IgD-negative memory B cell (primary cell): Measurements from ENCODE around the gene MARCKS. TPM values are rescaled to one million over a fixed set of nuclear protein-coding genes. Genes with fewer than 3 reads are reported as not detected.

Source experiments
- H3K27ac Mint-ChIP-seq, 3 donors: one replicate each; pipeline ENCODE4 v1.8.0; 2020 to 2022; ENCODE audit warnings: mild to moderate bottlenecking in 3 of 3, mixed read lengths in 3 of 3, moderate library complexity in 1 of 3
- H3K27me3 Mint-ChIP-seq: one replicate; pipeline ENCODE4 v1.8.0; 2021; ENCODE audit warnings: mixed read lengths
- H3K36me3 Mint-ChIP-seq: one replicate; pipeline ENCODE4 v1.8.0; 2020; ENCODE audit warnings: mild to moderate bottlenecking, mixed read lengths
- H3K4me1 Mint-ChIP-seq, 3 donors: one replicate each; pipeline ENCODE4 v1.8.0; 2020 to 2022; ENCODE audit warnings: mixed read lengths in 3 of 3, mild to moderate bottlenecking in 1 of 3
- H3K4me3 Mint-ChIP-seq, 4 donors: one replicate each; pipeline ENCODE4 v1.8.0; 2020 to 2022; ENCODE audit warnings: mild to moderate bottlenecking in 4 of 4, mixed read lengths in 4 of 4, moderate library complexity in 3 of 4
- H3K9me3 Mint-ChIP-seq, 3 donors: one replicate each; pipeline ENCODE4 v1.8.0; 2020 to 2021; ENCODE audit warnings: mixed read lengths in 3 of 3, mild to moderate bottlenecking in 1 of 3
- polyA plus RNA-seq: library from polyadenylated mRNA; unstranded; fragments of 300-500 nt; fragmentation: Illumina TruSeq; gene quantifications from one replicate; pipeline ENCODE4 v1.2.3, GENCODE V29; 2021

The MARCKS gene
- polyA plus RNA-seq, 1 donor from 2014 or later, result 17.7 TPM

DNA sequence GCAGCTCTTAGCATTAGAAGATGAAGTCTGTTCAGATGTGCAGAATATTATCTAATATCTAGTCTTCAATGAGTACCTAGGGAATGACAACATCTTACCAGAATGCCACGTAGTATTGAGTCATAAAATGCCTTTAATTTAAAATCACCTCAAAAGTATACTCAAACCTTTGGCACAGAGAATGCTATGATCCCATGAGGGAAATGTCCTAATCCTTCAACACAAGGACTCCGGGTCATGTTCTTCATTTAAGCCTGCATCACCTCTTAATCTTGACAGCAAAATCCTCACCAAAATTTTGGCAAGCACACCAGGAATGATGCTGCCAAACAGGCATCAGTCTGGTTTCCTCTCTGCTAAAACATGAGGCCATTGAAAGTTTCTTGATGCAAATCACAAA is 23.6 kb upstream of the MARCKS start:
- no peak overlapping the region for H3K27ac Mint-ChIP-seq
- no peak overlapping the region for H3K4me3 Mint-ChIP-seq
- H3K27me3 Mint-ChIP-seq, result no peaks in the 10 kb centered on the region
- no peaks in the 10 kb centered on the region for H3K9me3 Mint-ChIP-seq
- H3K36me3 Mint-ChIP-seq, result no peaks in the 10 kb centered on the region
- H3K4me1 Mint-ChIP-seq, result peaks cover 2 to 6% (median 4%) of the 10 kb centered on the region in 3 donors

DNA sequence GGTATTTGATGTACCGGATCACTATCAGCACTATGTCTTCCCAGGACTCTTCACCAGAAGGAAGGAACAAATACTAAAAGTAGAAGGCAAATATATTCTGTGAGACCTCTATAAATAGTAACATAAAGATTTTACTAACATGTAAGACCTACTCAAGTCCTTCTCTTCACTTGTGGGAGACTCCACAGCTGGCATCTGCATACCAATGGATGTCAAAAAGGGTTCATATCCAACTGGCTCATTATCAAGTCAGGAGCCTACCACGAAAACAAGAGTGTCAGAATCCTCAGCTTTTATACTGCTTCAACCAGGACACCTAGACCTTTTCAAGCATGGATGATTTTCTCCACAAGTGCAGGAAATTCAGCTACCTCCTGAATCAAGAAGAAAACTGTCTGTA is 20.0 kb upstream of the MARCKS start:
- H3K27me3 Mint-ChIP-seq, result no peaks in the 10 kb centered on the region
- peaks cover 2 to 6% (median 4%) of the 10 kb centered on the region in 3 donors for H3K4me1 Mint-ChIP-seq
- H3K9me3 Mint-ChIP-seq, result no peaks in the 10 kb centered on the region
- no peak overlapping the region for H3K27ac Mint-ChIP-seq
- no peak overlapping the region for H3K4me3 Mint-ChIP-seq
- no peaks in the 10 kb centered on the region for H3K36me3 Mint-ChIP-seq

DNA sequence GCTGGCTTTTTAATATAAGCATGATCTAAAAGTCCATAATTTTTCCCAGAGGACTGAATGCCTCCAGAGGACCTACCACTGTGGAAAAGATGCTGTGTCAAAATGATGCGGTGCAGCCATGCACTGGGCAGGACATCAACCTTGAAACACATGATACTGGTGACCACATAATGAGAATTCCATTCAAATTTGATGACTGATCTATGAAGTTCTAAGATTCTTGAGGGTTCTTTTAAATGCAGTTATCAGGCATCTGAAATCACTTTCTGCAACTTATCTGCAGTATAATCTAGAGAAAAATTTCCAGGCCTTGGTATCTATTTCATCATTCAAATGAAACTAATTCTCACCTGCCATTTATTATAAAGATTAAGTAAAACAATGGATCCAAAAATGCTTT is 15.0 kb upstream of the MARCKS start:
- Mint-ChIP-seq H3K4me1 (peaks cover 0 to 2% (median 0%) of the 10 kb centered on the region in 3 donors), H3K36me3 (no peaks in the 10 kb centered on the region), H3K9me3 (no peaks in the 10 kb centered on the region), H3K27me3 (peaks cover 1% of the 10 kb centered on the region), H3K27ac (no peak overlapping the region), H3K4me3 (no peak overlapping the region)

DNA sequence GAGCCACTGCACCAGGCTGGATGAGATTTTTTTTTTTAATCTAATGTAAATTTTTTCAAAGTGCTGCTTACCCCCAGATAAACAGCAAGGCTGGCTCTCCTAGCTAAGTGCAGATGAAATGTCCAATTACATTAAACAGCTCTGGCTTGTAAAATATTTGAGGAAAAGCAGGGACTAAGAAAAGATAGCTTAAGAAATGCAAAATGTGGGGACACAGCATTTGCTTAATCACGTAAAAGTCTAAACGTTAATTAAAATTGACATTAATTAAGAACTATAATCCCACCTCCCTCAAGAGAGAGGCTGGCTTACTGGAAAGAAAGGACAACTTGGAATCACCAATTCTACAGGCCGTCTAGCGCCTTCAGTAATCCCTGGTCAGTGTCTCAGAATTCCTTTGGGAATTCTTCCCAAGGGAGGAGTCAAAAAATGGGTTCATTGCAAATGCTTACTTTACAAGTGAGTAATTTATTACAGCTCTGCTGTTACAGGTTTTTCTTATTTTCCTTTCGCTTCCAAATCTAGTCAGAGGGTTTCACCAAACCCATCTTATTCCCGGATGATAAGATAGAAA is 13.6 kb upstream of the MARCKS start:
- Mint-ChIP-seq H3K36me3 (no peaks in the 10 kb centered on the region), H3K4me1 (no peaks in the 10 kb centered on the region), H3K9me3 (no peaks in the 10 kb centered on the region), H3K27me3 (peaks cover 1% of the 10 kb centered on the region), H3K27ac (no peak overlapping the region), H3K4me3 (no peak overlapping the region)

DNA sequence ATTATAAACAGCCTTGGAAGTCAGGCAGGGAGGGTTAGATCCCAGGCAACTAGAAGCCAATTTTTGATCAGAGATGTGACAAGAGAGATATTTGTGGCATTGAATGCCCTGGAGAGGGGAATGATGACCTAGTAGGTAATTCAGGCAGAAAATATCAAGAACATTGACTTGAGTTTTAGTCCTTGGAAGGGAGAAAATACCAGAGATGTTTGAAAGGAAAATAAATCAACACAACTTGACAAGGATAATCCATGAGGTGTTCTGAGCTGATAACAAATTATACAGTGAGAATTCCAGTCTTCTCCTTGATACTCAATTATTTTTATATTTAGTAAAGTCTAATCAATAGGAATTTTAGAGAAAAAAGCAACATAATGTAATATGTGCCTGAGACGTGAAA is 10.6 kb upstream of the MARCKS start:
- H3K27ac Mint-ChIP-seq, result no peak overlapping the region
- peaks cover 1% of the 10 kb centered on the region for H3K27me3 Mint-ChIP-seq
- no peaks in the 10 kb centered on the region for H3K9me3 Mint-ChIP-seq
- H3K36me3 Mint-ChIP-seq, result no peaks in the 10 kb centered on the region
- H3K4me3 Mint-ChIP-seq, result no peak overlapping the region
- H3K4me1 Mint-ChIP-seq, result no peaks in the 10 kb centered on the region

DNA sequence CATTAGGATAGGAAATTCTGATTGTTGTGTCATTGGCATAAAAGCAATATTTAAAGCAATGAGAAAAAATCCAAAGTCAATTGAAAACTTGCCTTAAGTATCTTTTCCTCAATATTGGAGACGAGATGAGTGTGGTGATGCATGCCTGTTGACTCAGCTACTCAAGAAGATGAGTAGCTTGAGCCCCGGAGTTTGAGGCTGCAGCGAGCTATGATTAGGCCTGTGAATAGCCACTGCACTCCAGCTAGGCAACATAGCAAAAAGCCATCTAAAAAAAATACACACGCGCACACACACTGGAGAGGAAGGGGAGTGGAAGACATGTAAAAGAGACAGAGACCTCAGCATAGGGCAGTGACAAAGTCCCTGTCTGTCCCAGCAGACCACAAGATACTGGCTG is 9.7 kb upstream of the MARCKS start:
- Mint-ChIP-seq H3K4me1 (no peaks in the 10 kb centered on the region), H3K27me3 (peaks cover under 1% of the 10 kb centered on the region), H3K4me3 (no peak overlapping the region), H3K36me3 (no peaks in the 10 kb centered on the region), H3K27ac (no peak overlapping the region), H3K9me3 (no peaks in the 10 kb centered on the region)

DNA sequence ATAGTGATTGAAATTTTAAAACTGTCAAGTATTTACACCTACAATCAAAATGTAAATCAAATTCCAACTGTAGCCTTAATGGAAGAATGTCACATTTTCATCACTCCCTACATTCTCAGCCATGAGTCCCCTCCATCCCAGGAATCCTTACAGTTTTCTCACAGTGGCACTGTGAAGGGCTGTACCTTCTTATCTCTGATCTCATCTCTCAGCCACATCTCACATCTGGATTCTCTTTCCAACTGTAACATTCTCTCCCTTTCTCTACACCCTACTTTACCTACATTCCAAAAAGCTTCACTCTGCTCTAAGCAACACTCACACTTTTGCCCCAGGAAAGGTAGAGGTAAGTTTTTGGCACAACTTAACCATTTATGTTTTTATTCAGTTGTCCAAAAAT is 8.9 kb upstream of the MARCKS start:
- Mint-ChIP-seq H3K4me3 (no peak overlapping the region), H3K36me3 (no peaks in the 10 kb centered on the region), H3K9me3 (no peaks in the 10 kb centered on the region), H3K27me3 (no peaks in the 10 kb centered on the region), H3K27ac (no peak overlapping the region), H3K4me1 (peaks cover 0 to 2% (median 0%) of the 10 kb centered on the region in 3 donors)

DNA sequence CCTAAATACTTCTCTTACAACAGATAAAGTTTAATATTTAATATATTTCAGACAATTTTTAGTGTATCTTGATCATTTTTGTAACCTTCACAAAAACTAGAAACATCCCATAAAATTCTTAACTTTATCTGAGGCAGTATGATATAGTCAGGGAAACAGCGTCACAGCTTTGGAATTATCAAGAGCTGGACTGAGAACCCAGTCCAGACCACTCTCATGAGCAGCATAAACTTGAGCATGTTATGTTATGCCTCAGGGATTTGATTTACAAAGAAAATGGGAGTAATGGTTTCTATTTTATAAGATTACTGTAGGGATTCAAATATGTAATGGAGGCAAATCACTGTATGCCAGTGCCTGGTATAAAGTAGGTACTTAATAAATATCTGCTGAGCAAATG is 8.3 kb upstream of the MARCKS start:
- Mint-ChIP-seq H3K9me3 (no peaks in the 10 kb centered on the region), H3K27me3 (no peaks in the 10 kb centered on the region), H3K4me3 (no peak overlapping the region), H3K27ac (no peak overlapping the region), H3K4me1 (peaks cover 0 to 3% (median 0%) of the 10 kb centered on the region in 3 donors), H3K36me3 (no peaks in the 10 kb centered on the region)

DNA sequence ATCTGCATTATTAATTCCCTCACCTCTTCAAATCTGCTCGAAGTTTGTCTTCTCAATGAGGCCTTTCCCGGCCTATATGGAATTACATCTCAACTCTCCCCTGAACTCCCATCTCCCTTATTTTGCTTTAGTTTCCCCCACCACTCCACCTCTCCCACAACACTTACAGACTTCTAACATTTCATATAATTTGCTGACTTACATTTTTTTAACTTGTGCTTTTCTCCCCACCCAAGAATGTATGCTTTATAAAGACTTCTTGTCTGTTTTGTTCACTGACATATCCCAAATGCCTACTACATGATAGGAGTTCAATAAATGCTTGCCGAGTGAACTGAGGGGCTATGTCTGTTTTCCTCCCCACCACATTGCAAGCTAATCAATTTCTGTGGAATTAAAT is 3.9 kb upstream of the MARCKS start:
- peak overlapping the region in 1 of 4 donors; percentile 30 for H3K4me3 Mint-ChIP-seq
- H3K27me3 Mint-ChIP-seq, result no peaks in the 10 kb centered on the region
- H3K4me1 Mint-ChIP-seq, result peaks cover 8 to 12% (median 10%) of the 10 kb centered on the region in 3 donors
- peak overlapping the region in 1 of 3 donors; percentile 25 for H3K27ac Mint-ChIP-seq
- H3K9me3 Mint-ChIP-seq, result no peaks in the 10 kb centered on the region
- H3K36me3 Mint-ChIP-seq, result no peaks in the 10 kb centered on the region

DNA sequence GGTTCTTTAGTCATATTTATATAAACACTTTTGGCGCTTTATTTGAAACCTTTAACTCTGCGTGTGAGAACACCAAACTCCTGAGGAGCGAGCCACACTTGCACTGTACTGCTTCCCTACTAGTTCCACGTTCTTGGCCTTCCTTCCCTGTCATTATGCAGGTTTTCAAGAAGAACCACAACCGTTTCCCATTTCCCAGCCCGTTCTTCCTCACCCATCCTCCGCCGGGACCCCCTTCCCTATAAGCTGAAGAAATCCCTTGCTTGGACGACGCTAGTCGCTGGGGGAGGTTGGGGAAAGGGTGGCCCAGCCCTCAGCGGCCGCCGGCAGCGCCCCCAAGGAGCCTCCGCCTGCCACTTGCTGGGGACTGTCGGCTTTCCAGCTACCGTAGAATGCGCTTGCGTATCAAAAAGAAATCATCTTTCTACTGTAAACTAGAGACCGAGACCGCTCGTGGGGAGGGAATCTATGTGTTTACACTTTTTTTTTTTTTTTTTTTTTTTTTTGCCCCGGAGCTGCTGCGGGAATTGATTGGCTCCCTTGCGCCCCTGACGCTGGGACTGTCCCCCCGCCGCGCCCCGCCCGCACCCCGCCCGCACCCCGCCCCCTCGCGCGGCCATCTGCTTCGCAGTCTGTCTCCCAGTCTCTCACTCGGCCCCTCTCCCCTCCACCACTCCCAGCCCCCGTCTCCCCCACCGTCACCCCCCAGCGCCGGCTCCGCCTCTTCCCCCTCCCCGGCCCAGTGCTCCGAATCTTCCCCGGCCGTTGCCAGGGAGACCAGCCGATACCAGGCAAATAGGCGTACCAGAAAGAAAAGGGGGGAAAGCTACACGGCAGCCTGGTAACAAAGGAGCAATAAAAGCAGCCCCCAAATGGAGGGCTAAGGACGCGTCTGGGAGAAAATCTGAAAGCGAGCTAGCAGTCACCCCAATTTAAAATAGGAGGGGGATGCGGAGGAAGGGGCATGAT is 2.3 kb upstream of the MARCKS start:
- Mint-ChIP-seq H3K36me3 (no peaks in the 10 kb centered on the region), H3K4me1 (peaks cover 8 to 15% (median 10%) of the 10 kb centered on the region in 3 donors), H3K27me3 (no peaks in the 10 kb centered on the region), H3K4me3 (no peak overlapping the region), H3K27ac (no peak overlapping the region), H3K9me3 (no peaks in the 10 kb centered on the region)

DNA sequence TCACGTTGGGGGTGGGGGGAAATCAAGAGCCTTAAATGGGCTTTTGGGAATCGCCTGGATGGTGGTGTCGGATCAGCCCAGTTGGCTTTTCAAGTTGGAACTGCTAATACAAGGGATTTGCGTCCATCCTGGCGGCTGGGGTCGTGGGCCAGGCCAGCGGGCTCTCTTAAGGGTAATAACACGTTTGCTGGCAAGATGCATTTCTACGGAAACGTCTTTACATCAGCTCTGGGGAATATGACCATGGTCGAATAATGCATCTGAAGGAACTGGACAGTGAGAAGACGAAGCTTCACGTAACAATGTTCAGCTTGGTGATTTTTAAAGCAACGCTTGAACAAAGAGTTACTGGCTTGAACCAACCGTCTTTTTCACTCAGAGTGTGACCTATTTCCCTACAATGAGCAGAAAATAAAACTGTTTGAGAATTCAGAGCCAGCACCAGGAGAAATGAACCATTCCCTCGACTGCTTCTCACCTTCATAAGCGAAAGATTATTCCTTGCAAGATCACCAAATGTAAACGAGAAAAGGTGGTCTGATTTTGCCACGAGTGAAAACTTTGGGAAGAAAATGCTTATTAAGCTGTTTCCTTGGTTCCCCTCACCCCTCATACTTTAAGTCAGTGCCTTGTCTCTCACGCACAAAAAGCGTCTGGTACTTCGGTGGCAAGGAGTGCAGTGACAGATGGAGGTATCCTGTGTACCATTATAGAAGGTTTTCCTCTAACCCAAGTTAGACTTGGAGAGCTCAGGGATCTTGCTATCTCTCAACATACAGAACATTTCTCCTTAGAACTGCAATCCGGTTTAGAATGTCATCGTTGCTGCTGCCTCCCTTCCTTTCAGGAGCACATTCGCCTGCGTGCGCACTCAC is 1.4 kb upstream of the MARCKS start:
- no peak overlapping the region for H3K27ac Mint-ChIP-seq
- H3K9me3 Mint-ChIP-seq, result no peaks in the 10 kb centered on the region
- H3K27me3 Mint-ChIP-seq, result peaks cover 1% of the 10 kb centered on the region
- H3K36me3 Mint-ChIP-seq, result peaks cover 2% of the 10 kb centered on the region
- peaks cover 11 to 18% (median 14%) of the 10 kb centered on the region in 3 donors for H3K4me1 Mint-ChIP-seq
- H3K4me3 Mint-ChIP-seq, result no peak overlapping the region

DNA sequence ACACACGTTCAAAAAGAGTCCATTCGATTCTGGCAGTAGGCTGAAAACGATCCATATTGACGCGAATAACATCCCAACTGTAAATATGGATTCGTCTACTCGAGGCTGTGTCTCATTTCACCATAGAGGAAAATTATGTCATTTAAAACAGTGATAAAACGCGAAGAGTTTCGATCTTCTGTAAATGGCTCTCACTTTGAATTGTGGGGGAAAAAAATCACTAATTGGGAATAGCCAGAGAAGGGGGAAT is 845 bp upstream of the MARCKS start:
- Mint-ChIP-seq H3K27me3 (peaks cover 1% of the 10 kb centered on the region), H3K27ac (no peak overlapping the region), H3K4me3 (no peak overlapping the region)

DNA sequence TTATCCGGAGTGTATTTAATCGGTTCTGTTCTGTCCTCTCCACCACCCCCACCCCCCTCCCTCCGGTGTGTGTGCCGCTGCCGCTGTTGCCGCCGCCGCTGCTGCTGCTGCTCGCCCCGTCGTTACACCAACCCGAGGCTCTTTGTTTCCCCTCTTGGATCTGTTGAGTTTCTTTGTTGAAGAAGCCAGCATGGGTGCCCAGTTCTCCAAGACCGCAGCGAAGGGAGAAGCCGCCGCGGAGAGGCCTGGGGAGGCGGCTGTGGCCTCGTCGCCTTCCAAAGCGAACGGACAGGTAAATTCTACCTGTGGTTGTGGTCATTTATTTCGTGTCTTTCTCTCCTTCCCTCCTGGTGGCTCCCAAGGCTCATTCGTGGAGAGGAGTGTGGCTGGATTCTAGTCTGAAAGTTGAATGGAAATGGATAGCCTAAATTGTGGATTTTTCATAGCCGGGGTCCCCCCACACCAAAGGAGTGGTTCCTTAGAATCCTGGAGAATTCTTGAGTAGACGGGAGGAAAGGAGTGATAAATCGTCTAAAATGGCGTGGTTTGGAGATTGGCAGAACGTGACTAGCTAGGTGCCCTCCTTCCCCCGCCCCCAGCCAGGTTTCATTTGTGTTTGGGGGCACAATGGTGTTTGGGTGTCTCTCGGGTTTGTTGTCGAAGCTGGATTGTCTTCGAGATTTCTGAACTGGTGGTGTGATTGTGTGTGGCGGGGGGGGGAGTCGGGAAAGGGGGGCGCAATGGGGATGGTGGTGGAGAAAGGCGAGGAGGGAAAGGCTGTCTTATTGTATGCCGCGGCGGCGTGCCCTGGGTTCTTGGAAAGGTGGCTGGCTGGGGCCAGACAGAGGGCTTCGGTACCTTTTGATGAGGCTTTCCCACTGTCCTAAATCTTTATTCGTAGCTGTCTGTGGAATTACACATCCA is 673 bp downstream of the MARCKS start:
- peaks cover 3% of the 10 kb centered on the region for H3K36me3 Mint-ChIP-seq
- H3K27ac Mint-ChIP-seq, result no peak overlapping the region
- no peaks in the 10 kb centered on the region for H3K9me3 Mint-ChIP-seq
- no peak overlapping the region for H3K4me3 Mint-ChIP-seq
- H3K27me3 Mint-ChIP-seq, result peaks cover 1% of the 10 kb centered on the region
- peaks cover 22 to 29% (median 28%) of the 10 kb centered on the region in 3 donors for H3K4me1 Mint-ChIP-seq

More for the DNA sequence above, 845 bp upstream of the MARCKS start:
- Mint-ChIP-seq H3K9me3 (no peaks in the 10 kb centered on the region), H3K36me3 (peaks cover 3% of the 10 kb centered on the region), H3K4me1 (peaks cover 14 to 22% (median 17%) of the 10 kb centered on the region in 3 donors)
